Sigmoid colon (tissue), 7 donors: ENCODE data around the gene MFAP4. TPM values are rescaled to one million over a fixed set of nuclear protein-coding genes. Genes with fewer than 3 reads are reported as not detected.

ENCODE experiments used
- DNase-seq: peaks from one replicate; pipeline ENCODE4 v3.0.0-alpha.2; 2019
- H3K27ac ChIP-seq, 4 donors: fragments of 200-600 bp; sonication (generic); one replicate each; pipeline ENCODE4 v1.5.1; 2016 to 2019; ENCODE audit warnings: mild to moderate bottlenecking in 1 of 4
- H3K27me3 ChIP-seq, 3 donors: fragments of 200-600 bp; sonication (generic); one replicate each; pipeline ENCODE4 v1.5.1; 2019; ENCODE audit warnings: mild to moderate bottlenecking in 1 of 3
- H3K36me3 ChIP-seq, 4 donors: fragments of 200-600 bp; sonication (generic); one replicate each; pipeline ENCODE4 v1.5.1; 2016 to 2019
- H3K4me1 ChIP-seq, 4 donors: fragments of 200-600 bp; sonication (generic); one replicate each; pipeline ENCODE4 v1.5.1; 2017 to 2019
- H3K4me3 ChIP-seq, 4 donors: fragments of 200-600 bp; sonication (generic); one replicate each; pipeline ENCODE4 v1.5.1; 2017 to 2019; ENCODE audit warnings: mild to moderate bottlenecking in 2 of 4, moderate library complexity in 1 of 4
- H3K9me3 ChIP-seq, 4 donors: fragments of 200-600 bp in 3 of 4; sonication (generic) in 3 of 4; one replicate each; pipeline versions ENCODE4 v1.5.1 to v1.6.1; 2013 to 2019
- CTCF ChIP-seq, 4 experiments: fragments of 450-650 bp in 3 of 4; fragments of 200-600 bp in 1 of 4; IDR thresholded peaks; one replicate each; pipeline ENCODE4 v1.5.1; 2016 to 2019; ENCODE audit warnings: antibody characterized with exemption in 4 of 4, mild to moderate bottlenecking in 3 of 4, moderate library complexity in 2 of 4
- EP300 ChIP-seq, 4 donors: sonication (generic); formaldehyde crosslinking; IDR thresholded peaks; one replicate each; pipeline ENCODE4 v1.6.1; 2017; ENCODE audit warnings: antibody characterized with exemption in 4 of 4
- POLR2A ChIP-seq, 2 donors: fragments of 450-650 bp; IDR thresholded peaks; one replicate each; pipeline ENCODE4 v1.6.1; 2016; ENCODE audit warnings: antibody characterized with exemption in 2 of 2, mild to moderate bottlenecking in 2 of 2, moderate library complexity in 2 of 2
- POLR2AphosphoS5 ChIP-seq, 4 donors: sonication (generic); formaldehyde crosslinking; IDR thresholded peaks; one replicate each; pipeline ENCODE4 v1.6.1; 2017; ENCODE audit warnings: antibody characterized with exemption in 4 of 4
- WGBS, 2 donors: extraction: QIAGEN DNeasy Blood & Tissue Kit; methylation state at CpG; one replicate each; pipeline ENCODE4 v1.1.7; 2013; 5-methylcytosine and 5-hydroxymethylcytosine counted together
- intact Hi-C: fragments of 100-400 bp; cut with DNase I; formaldehyde crosslinking; loops from one replicate; pipeline ENCODE4 v1.15.1; 2023
- polyA plus RNA-seq, 3 donors: library from polyadenylated mRNA; stranded (reverse); fragments of 200-250 nt; gene quantifications; one replicate each; pipeline ENCODE4 v1.2.3, GENCODE V29; 2013
- total RNA-seq, 4 donors: library from RNA; depleted of rRNA; stranded (reverse); fragments of >200 nt; gene quantifications; one replicate each; pipeline ENCODE4 v1.1.0, GENCODE V29; 2016
- donor health status: healthy with polysubstance abuse.
- donor health status: Bipolar disorder and iron deficiency.
- donor health status: healthy.

Gene MFAP4
- total and polyA plus RNA-seq, 7 donors: 9.9 to 324 (median 189) TPM

DNA sequence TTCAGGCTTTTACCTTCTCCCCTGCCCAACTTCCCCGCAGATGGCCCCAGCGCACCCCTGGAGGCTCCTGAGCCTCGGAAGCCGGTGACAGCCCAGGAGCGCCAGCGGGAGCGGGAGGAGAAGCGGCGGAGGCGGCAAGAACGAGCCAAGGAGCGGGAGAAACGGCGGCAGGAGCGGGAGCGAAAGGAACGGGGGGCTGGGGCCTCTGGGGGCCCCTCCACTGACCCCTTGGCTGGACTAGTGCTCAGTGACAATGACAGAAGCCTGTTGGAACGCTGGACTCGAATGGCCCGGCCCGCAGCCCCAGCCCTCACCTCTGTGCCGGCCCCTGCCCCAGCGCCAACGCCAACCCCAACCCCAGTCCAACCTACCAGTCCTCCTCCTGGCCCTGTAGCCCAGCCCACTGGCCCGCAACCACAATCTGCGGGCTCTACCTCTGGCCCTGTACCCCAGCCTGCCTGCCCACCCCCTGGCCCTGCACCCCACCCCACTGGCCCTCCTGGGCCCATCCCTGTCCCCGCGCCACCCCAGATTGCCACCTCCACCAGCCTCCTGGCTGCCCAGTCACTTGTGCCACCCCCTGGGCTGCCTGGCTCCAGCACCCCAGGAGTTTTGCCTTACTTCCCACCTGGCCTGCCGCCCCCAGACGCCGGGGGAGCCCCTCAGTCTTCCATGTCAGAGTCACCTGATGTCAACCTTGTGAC is 5.1 kb downstream of the MFAP4 start:
- no peak overlapping the region for H3K4me3 ChIP-seq
- intact Hi-C loops: no loop called here
- peaks cover 29 to 45% (median 36%) of the 10 kb centered on the region in 4 donors for H3K36me3 ChIP-seq
- TF ChIP-seq POLR2A (IDR thresholded peaks at IDR 0.05) (no peak), POLR2AphosphoS5 (IDR thresholded peaks at IDR 0.05) (peak in 1 of 4 donors; percentile 6)
- H3K27me3 ChIP-seq: no peaks in the 10 kb centered on the region
- H3K9me3 ChIP-seq: no peaks in the 10 kb centered on the region
- H3K4me1 ChIP-seq: peaks cover 0 to 83% (median 71%) of the 10 kb centered on the region in 4 donors
- 94 to 95% methylated on average over 31 of the region's 31 CpGs for WGBS, 2 donors
- H3K27ac ChIP-seq: peak overlapping the region; percentile 50 to 97 (median 96)
- DNase-seq: peak; percentile 66

DNA sequence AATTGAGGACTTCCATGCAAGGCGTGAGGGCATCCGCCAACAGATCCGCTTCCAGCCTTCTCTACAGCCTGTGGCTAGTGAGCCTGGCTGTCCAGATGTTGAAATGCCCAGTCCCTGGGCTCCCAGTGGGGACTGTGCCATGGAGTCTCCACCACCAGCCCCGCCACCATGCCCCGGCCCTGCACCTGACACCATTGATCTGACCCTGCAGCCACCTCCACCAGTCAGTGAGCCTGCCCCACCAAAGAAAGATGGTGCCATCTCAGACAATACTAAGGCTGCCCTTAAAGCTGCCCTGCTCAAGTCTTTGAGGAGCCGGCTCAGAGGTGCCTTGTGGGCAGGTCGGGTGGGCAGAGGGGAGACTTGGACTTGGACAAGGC is 5.6 kb downstream of the MFAP4 start:
- no peak overlapping the region for H3K4me3 ChIP-seq
- TF ChIP-seq POLR2AphosphoS5 (IDR thresholded peaks at IDR 0.05) (no peak), EP300 (IDR thresholded peaks at IDR 0.05) (no peak), POLR2A (IDR thresholded peaks at IDR 0.05) (no peak), CTCF (IDR thresholded peaks at IDR 0.05) (no peak)
- peak overlapping the region; percentile 50 to 97 (median 96) for H3K27ac ChIP-seq
- H3K36me3 ChIP-seq: peaks cover 29 to 45% (median 36%) of the 10 kb centered on the region in 4 donors
- DNase-seq: peak; percentile 66
- WGBS, 2 donors: 95 to 97% methylated on average over 7 of the region's 7 CpGs
- intact Hi-C loops: no loop called here
- H3K27me3 ChIP-seq: no peaks in the 10 kb centered on the region
- no peaks in the 10 kb centered on the region for H3K9me3 ChIP-seq
- H3K4me1 ChIP-seq: peaks cover 0 to 82% (median 69%) of the 10 kb centered on the region in 4 donors

- no peak overlapping the region for H3K4me3 ChIP-seq
- TF ChIP-seq POLR2AphosphoS5 (IDR thresholded peaks at IDR 0.05) (no peak), EP300 (IDR thresholded peaks at IDR 0.05) (no peak), POLR2A (IDR thresholded peaks at IDR 0.05) (no peak), CTCF (IDR thresholded peaks at IDR 0.05) (no peak)
- peak overlapping the region in 3 of 4 donors; percentile 90 to 96 (median 96) for H3K27ac ChIP-seq
- H3K36me3 ChIP-seq: peaks cover 29 to 45% (median 36%) of the 10 kb centered on the region in 4 donors
- H3K27me3 ChIP-seq: no peaks in the 10 kb centered on the region
- H3K9me3 ChIP-seq: no peaks in the 10 kb centered on the region
- WGBS, 2 donors: 92 to 93% methylated on average over 29 of the region's 29 CpGs
- intact Hi-C loops: no loop called here
- H3K4me1 ChIP-seq: peaks cover 0 to 76% (median 62%) of the 10 kb centered on the region in 4 donors
- DNase-seq: peak; percentile 69
These were observed 6.3 kb downstream of the MFAP4 start for GRCh38 chr17:19380481-19381301.

DNA sequence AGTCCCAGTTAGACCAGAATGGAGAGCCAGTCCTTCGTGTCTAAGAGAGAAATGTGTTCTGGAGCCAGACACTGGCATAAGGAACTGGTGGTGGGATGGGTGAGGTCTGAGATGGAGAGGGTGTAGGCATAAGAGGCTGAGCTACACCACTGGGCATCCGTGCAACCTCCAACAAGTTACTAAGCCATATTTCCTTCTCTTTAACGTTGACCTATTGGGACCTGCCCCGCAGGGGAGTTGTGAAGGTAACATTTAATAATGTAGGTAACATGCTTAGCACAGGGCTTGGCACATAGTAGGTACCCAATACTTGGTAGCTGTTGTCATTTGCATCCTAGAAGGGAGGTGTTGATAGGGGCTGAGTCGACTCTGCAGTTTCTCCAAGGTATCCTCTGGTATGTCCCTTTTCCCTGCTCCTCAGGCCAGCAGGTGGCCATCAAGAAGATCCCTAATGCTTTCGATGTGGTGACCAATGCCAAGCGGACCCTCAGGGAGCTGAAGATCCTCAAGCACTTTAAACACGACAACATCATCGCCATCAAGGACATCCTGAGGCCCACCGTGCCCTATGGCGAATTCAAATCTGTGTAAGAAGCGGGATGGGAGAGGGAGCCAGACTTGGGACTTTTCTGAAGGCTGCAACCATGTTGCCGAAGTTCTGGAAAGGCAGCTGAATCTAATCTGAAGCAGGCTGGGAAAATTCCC is 7.5 kb downstream of the MFAP4 start:
- H3K4me3 ChIP-seq: peak overlapping the region; percentile 63 to 93 (median 88)
- no peaks in the 10 kb centered on the region for H3K27me3 ChIP-seq
- DNase-seq: peak; percentile 59
- H3K9me3 ChIP-seq: no peaks in the 10 kb centered on the region
- peaks cover 29 to 45% (median 36%) of the 10 kb centered on the region in 4 donors for H3K36me3 ChIP-seq
- 83 to 84% methylated on average over 13 of the region's 13 CpGs for WGBS, 2 donors
- peak overlapping the region; percentile 90 to 97 (median 96) for H3K27ac ChIP-seq
- H3K4me1 ChIP-seq: peaks cover 0 to 64% (median 51%) of the 10 kb centered on the region in 4 donors
- intact Hi-C loops: loop anchor here (5.0 kb wide), 2 partner anchors 68 to 128 kb away; no protein-coding TSS in a partner anchor
- TF ChIP-seq POLR2A (IDR thresholded peaks at IDR 0.05) (no peak), POLR2AphosphoS5 (IDR thresholded peaks at IDR 0.05) (no peak), CTCF (IDR thresholded peaks at IDR 0.05) (no peak), EP300 (IDR thresholded peaks at IDR 0.05) (no peak)
